Measurements from ENCODE around the gene CFAP74.

- TF ChIP-seq, protein P1, sequence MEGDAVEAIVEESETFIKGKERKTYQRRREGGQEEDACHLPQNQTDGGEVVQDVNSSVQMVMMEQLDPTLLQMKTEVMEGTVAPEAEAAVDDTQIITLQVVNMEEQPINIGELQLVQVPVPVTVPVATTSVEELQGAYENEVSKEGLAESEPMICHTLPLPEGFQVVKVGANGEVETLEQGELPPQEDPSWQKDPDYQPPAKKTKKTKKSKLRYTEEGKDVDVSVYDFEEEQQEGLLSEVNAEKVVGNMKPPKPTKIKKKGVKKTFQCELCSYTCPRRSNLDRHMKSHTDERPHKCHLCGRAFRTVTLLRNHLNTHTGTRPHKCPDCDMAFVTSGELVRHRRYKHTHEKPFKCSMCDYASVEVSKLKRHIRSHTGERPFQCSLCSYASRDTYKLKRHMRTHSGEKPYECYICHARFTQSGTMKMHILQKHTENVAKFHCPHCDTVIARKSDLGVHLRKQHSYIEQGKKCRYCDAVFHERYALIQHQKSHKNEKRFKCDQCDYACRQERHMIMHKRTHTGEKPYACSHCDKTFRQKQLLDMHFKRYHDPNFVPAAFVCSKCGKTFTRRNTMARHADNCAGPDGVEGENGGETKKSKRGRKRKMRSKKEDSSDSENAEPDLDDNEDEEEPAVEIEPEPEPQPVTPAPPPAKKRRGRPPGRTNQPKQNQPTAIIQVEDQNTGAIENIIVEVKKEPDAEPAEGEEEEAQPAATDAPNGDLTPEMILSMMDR (IDR thresholded peaks at IDR 0.05), result no peak
- no peak for TF ChIP-seq POLR2A (IDR thresholded peaks at IDR 0.05)
Observed at GRCh38 chr1:2019172-2019543, 15.6 kb upstream of the CFAP74 start, which contains the start of gene GABRD.

All from thyroid gland (tissue), 4 donors.